RKO (cell line): Measurements from ENCODE around the gene VWA5A.
A peak's percentile ranks its signal among the peaks of the same experiment; 100 is the strongest.

ENCODE experiments used
- DNase-seq: peaks from one replicate; pipeline ENCODE4 v3.0.0-alpha.2; 2016; ENCODE audit warnings: low spot score

The VWA5A gene

GRCh38 chr11:124114942-124115781, at the start of gene VWA5A:
TSS of gene VWA5A (plus strand) at chr11:124115450. CDS start at chr11:124117512, 2,062 bp downstream.
- DNase-seq = peak; percentile 88

GRCh38 chr11:124068601-124069110, 46.6 kb upstream of the VWA5A start:
- no peak for DNase-seq

GRCh38 chr11:124069429-124070401, 45.5 kb upstream of the VWA5A start:
- DNase-seq = peak; percentile 70

GRCh38 chr11:124070915-124071622, 44.2 kb upstream of the VWA5A start:
- peak; percentile 63 for DNase-seq

- no peak for DNase-seq
Measured at GRCh38 chr11:124071623-124071948, 43.7 kb upstream of the VWA5A start.

- no peak for DNase-seq
Measured at GRCh38 chr11:124072147-124072546, 43.1 kb upstream of the VWA5A start.

GRCh38 chr11:124074554-124074953, 40.7 kb upstream of the VWA5A start:
- no peak for DNase-seq

GRCh38 chr11:124075492-124075840, 39.8 kb upstream of the VWA5A start:
- DNase-seq = no peak

- no peak for DNase-seq
Measured at GRCh38 chr11:124075841-124076651, 39.2 kb upstream of the VWA5A start.

GRCh38 chr11:124077266-124077665, 38.0 kb upstream of the VWA5A start:
- DNase-seq = no peak

- DNase-seq = no peak
Measured at GRCh38 chr11:124078591-124078990, 36.7 kb upstream of the VWA5A start.

GRCh38 chr11:124079631-124080326, 35.5 kb upstream of the VWA5A start:
- no peak for DNase-seq

- peak; percentile 8 for DNase-seq
Measured at GRCh38 chr11:124080327-124081001, 34.8 kb upstream of the VWA5A start.

- DNase-seq = no peak
Measured at GRCh38 chr11:124081483-124081882, 33.8 kb upstream of the VWA5A start.

- DNase-seq = no peak
Measured at GRCh38 chr11:124082371-124082770, 32.9 kb upstream of the VWA5A start.

- peak; percentile 9 for DNase-seq
Measured at GRCh38 chr11:124085583-124085982, 29.7 kb upstream of the VWA5A start.

- no peak for DNase-seq
Measured at GRCh38 chr11:124085997-124086846, 29.0 kb upstream of the VWA5A start.

- no peak for DNase-seq
Measured at GRCh38 chr11:124090996-124091395, 24.3 kb upstream of the VWA5A start.

- no peak for DNase-seq
Measured at GRCh38 chr11:124093330-124093729, 21.9 kb upstream of the VWA5A start.
